Measurements from ENCODE around the gene CFAP97D1. TPM values are rescaled to one million over a fixed set of nuclear protein-coding genes. Genes with fewer than 3 reads are reported as not detected.

Gene CFAP97D1
- total RNA-seq, 2 donors from 2014 or later = not detected

- no peaks in the 10 kb centered on the region for H3K4me1 Mint-ChIP-seq
- H3K27ac Mint-ChIP-seq = no peak overlapping the region
These were observed 32.4 kb downstream of the CFAP97D1 start for GRCh38 chr17:43812396-43813265.

GRCh38 chr17:43813386-43813785 is 33.2 kb downstream of the CFAP97D1 start:
- no peaks in the 10 kb centered on the region for H3K36me3 Mint-ChIP-seq (ENCODE audit: low read depth)
- ATAC-seq (no peak), DNase-seq (no peak)
- H3K27ac Mint-ChIP-seq = no peak overlapping the region
- no peaks in the 10 kb centered on the region for H3K4me1 Mint-ChIP-seq
- H3K4me3 Mint-ChIP-seq = no peak overlapping the region
- H3K27me3 Mint-ChIP-seq = peaks cover 20% of the 10 kb centered on the region
- H3K9me3 ChIP-seq (ENCODE audit: control insufficient read depth, low read length, poor library complexity, severe bottlenecking) = no peaks in the 10 kb centered on the region

More at GRCh38 chr17:43812396-43813265, 32.4 kb downstream of the CFAP97D1 start:
- H3K9me3 ChIP-seq (ENCODE audit: control insufficient read depth, low read length, poor library complexity, severe bottlenecking) = no peaks in the 10 kb centered on the region
- no peaks in the 10 kb centered on the region for H3K36me3 Mint-ChIP-seq (ENCODE audit: low read depth)
- H3K27me3 Mint-ChIP-seq = peaks cover 20% of the 10 kb centered on the region
- ATAC-seq = no peak
- DNase-seq = no peak
- H3K4me3 Mint-ChIP-seq = no peak overlapping the region

GRCh38 chr17:43814026-43814425 is 33.8 kb downstream of the CFAP97D1 start:
- H3K36me3 Mint-ChIP-seq (ENCODE audit: low read depth) = no peaks in the 10 kb centered on the region
- H3K27ac Mint-ChIP-seq = no peak overlapping the region
- ATAC-seq = no peak
- no peaks in the 10 kb centered on the region for H3K9me3 ChIP-seq (ENCODE audit: control insufficient read depth, low read length, poor library complexity, severe bottlenecking)
- H3K4me3 Mint-ChIP-seq = no peak overlapping the region
- no peaks in the 10 kb centered on the region for H3K4me1 Mint-ChIP-seq
- DNase-seq = no peak
- H3K27me3 Mint-ChIP-seq = peaks cover 20% of the 10 kb centered on the region

- no peaks in the 10 kb centered on the region for H3K36me3 Mint-ChIP-seq (ENCODE audit: low read depth)
- no peak overlapping the region for H3K27ac Mint-ChIP-seq
- H3K4me1 Mint-ChIP-seq = no peaks in the 10 kb centered on the region
- no peak for DNase-seq
- H3K27me3 Mint-ChIP-seq = peaks cover 20% of the 10 kb centered on the region
- no peak overlapping the region for H3K4me3 Mint-ChIP-seq
- ATAC-seq = no peak
- H3K9me3 ChIP-seq (ENCODE audit: control insufficient read depth, low read length, poor library complexity, severe bottlenecking) = no peaks in the 10 kb centered on the region
These were observed 34.5 kb downstream of the CFAP97D1 start for GRCh38 chr17:43814714-43815113.

GRCh38 chr17:43816336-43817320 is 36.4 kb downstream of the CFAP97D1 start:
- DNase-seq (no peak), ATAC-seq (no peak)
- no peak overlapping the region for H3K27ac Mint-ChIP-seq
- H3K36me3 Mint-ChIP-seq (ENCODE audit: low read depth) = peaks cover 2% of the 10 kb centered on the region
- no peak overlapping the region for H3K4me3 Mint-ChIP-seq
- no peaks in the 10 kb centered on the region for H3K9me3 ChIP-seq (ENCODE audit: control insufficient read depth, low read length, poor library complexity, severe bottlenecking)
- H3K4me1 Mint-ChIP-seq = no peaks in the 10 kb centered on the region
- peaks cover 16% of the 10 kb centered on the region for H3K27me3 Mint-ChIP-seq

- peaks cover 7% of the 10 kb centered on the region for H3K27me3 Mint-ChIP-seq
- ATAC-seq (no peak), DNase-seq (no peak)
- H3K36me3 Mint-ChIP-seq (ENCODE audit: low read depth) = peaks cover 2% of the 10 kb centered on the region
- H3K27ac Mint-ChIP-seq = no peak overlapping the region
- no peaks in the 10 kb centered on the region for H3K4me1 Mint-ChIP-seq
- H3K4me3 Mint-ChIP-seq = no peak overlapping the region
- H3K9me3 ChIP-seq (ENCODE audit: control insufficient read depth, low read length, poor library complexity, severe bottlenecking) = no peaks in the 10 kb centered on the region
These were observed 37.6 kb downstream of the CFAP97D1 start for GRCh38 chr17:43817826-43818225.

GRCh38 chr17:43818966-43819365 is 38.7 kb downstream of the CFAP97D1 start:
- DNase-seq = no peak
- H3K36me3 Mint-ChIP-seq (ENCODE audit: low read depth) = peaks cover 2% of the 10 kb centered on the region

GRCh38 chr17:43820759-43821158 is 40.5 kb downstream of the CFAP97D1 start:
- no peak for ATAC-seq
- H3K27me3 Mint-ChIP-seq = no peaks in the 10 kb centered on the region
- DNase-seq = no peak
- peaks cover 2% of the 10 kb centered on the region for H3K36me3 Mint-ChIP-seq (ENCODE audit: low read depth)
- no peak overlapping the region for H3K27ac Mint-ChIP-seq
- H3K4me1 Mint-ChIP-seq = peaks cover 3% of the 10 kb centered on the region
- H3K9me3 ChIP-seq (ENCODE audit: control insufficient read depth, low read length, poor library complexity, severe bottlenecking) = no peaks in the 10 kb centered on the region
- no peak overlapping the region for H3K4me3 Mint-ChIP-seq

More at GRCh38 chr17:43818966-43819365, 38.7 kb downstream of the CFAP97D1 start:
- Mint-ChIP-seq H3K4me3 (no peak overlapping the region), H3K27me3 (no peaks in the 10 kb centered on the region), H3K4me1 (peaks cover 3% of the 10 kb centered on the region), H3K27ac (no peak overlapping the region)
- no peaks in the 10 kb centered on the region for H3K9me3 ChIP-seq (ENCODE audit: control insufficient read depth, low read length, poor library complexity, severe bottlenecking)
- no peak for ATAC-seq

GRCh38 chr17:43822570-43823190 is 42.4 kb downstream of the CFAP97D1 start:
- no peak overlapping the region for H3K27ac Mint-ChIP-seq
- H3K4me1 Mint-ChIP-seq = peaks cover 3% of the 10 kb centered on the region
- ATAC-seq (no peak), DNase-seq (no peak)
- no peak overlapping the region for H3K4me3 Mint-ChIP-seq
- H3K36me3 Mint-ChIP-seq (ENCODE audit: low read depth) = peaks cover 2% of the 10 kb centered on the region
- H3K9me3 ChIP-seq (ENCODE audit: control insufficient read depth, low read length, poor library complexity, severe bottlenecking) = no peaks in the 10 kb centered on the region
- no peaks in the 10 kb centered on the region for H3K27me3 Mint-ChIP-seq

- ATAC-seq = no peak
- H3K4me1 Mint-ChIP-seq = peaks cover 3% of the 10 kb centered on the region
These were observed 43.3 kb downstream of the CFAP97D1 start for GRCh38 chr17:43823350-43824084.

GRCh38 chr17:43825567-43825966 is 45.3 kb downstream of the CFAP97D1 start:
- Mint-ChIP-seq H3K27me3 (peaks cover under 1% of the 10 kb centered on the region), H3K4me3 (no peak overlapping the region), H3K27ac (no peak overlapping the region), H3K4me1 (peaks cover 3% of the 10 kb centered on the region), H3K36me3 (ENCODE audit: low read depth) (peaks cover 1% of the 10 kb centered on the region)
- no peaks in the 10 kb centered on the region for H3K9me3 ChIP-seq (ENCODE audit: control insufficient read depth, low read length, poor library complexity, severe bottlenecking)
- no peak for ATAC-seq
- no peak for DNase-seq

More at GRCh38 chr17:43823350-43824084, 43.3 kb downstream of the CFAP97D1 start:
- Mint-ChIP-seq H3K27ac (no peak overlapping the region), H3K27me3 (no peaks in the 10 kb centered on the region), H3K36me3 (ENCODE audit: low read depth) (peaks cover 2% of the 10 kb centered on the region), H3K4me3 (no peak overlapping the region)
- H3K9me3 ChIP-seq (ENCODE audit: control insufficient read depth, low read length, poor library complexity, severe bottlenecking) = no peaks in the 10 kb centered on the region
- no peak for DNase-seq

GRCh38 chr17:43826206-43826605 is 46.0 kb downstream of the CFAP97D1 start:
- no peak overlapping the region for H3K4me3 Mint-ChIP-seq
- H3K9me3 ChIP-seq (ENCODE audit: control insufficient read depth, low read length, poor library complexity, severe bottlenecking) = no peaks in the 10 kb centered on the region
- H3K27me3 Mint-ChIP-seq = peaks cover 5% of the 10 kb centered on the region
- peaks cover 6% of the 10 kb centered on the region for H3K4me1 Mint-ChIP-seq
- ATAC-seq = no peak
- no peak for DNase-seq
- H3K27ac Mint-ChIP-seq = no peak overlapping the region
- no peaks in the 10 kb centered on the region for H3K36me3 Mint-ChIP-seq (ENCODE audit: low read depth)

Data from T-helper 17 cell (primary cell).